HG02852 (cell line): ENCODE results near the gene ARHGEF3.

Experiments used
- ATAC-seq: cut with Tn5 transposase; IDR thresholded peaks from one replicate; pipeline ENCODE4 v1.9.1; 2021; ENCODE audit warnings: mild to moderate bottlenecking, moderate library complexity; ENCODE audit not compliant: unreplicated experiment

Gene ARHGEF3

DNA sequence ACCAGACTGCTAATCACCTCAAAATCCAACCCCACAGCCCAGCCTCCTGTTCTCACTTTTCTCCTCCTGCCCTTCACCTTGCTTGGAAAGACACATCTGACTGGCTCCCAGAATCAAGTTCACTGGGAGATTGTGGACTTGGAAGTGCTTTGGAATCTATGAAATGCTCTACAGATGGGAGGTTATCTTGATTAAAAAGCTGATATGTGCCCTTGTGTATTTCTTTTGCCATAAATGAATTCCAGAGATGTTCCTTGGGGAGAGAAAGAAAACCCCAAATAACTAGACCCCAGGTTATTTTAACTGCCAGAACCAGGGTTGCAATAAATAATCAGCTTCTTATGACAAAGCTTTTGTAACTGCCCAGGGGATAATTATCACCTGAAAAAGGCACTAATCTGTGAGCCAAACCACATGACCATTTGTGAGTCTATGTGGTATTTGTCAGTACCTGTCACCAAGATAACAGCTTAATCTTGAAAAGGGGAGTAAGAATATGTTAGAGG, 21.7 kb upstream of the ARHGEF3 start:
- no peak for ATAC-seq

DNA sequence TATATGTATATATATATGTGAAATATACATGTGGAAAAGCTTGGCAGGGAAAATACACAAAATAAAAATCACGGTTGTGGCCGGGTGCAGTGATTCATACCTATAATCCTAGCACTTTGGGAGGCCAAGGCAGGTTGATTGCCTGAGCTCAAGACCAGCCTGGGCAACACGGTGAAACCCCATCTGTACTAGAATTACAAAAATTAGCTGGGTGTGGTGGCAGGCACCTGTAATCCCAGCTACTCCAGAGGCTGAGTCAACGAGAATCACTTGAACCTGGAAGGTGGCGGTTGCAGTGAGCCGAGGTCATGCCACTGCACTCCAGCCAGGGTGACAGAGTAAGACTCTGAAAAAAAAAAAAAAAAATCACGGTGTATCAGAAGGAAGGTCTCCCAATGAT, 20.8 kb upstream of the ARHGEF3 start:
- ATAC-seq: no peak

GRCh38 chr3:56819016-56819809, 17.5 kb upstream of the ARHGEF3 start:
- no peak for ATAC-seq

- no peak for ATAC-seq
Observed at GRCh38 chr3:56818156-56818985, 16.6 kb upstream of the ARHGEF3 start.

DNA sequence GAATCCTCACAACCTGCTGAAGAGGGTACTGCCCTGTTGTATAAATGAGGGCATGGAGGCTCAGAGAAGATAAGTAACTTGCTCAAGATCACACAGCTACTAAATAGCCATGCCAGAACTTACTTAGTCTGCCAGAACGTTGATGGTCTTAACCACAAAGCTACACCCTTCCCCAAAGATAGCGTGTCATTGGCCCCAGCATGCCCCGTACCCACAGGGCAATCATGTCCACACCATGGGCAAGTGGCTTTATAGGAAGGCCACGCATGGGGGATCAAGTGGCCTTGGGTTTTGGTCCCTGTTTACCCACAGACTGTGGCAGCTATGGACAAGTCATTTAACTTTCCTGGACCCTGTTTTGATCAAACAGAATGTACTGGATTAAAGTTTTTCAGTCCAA, 15.9 kb upstream of the ARHGEF3 start:
- ATAC-seq: no peak

- no peak for ATAC-seq
Observed at GRCh38 chr3:56816061-56816460, 14.3 kb upstream of the ARHGEF3 start.

DNA sequence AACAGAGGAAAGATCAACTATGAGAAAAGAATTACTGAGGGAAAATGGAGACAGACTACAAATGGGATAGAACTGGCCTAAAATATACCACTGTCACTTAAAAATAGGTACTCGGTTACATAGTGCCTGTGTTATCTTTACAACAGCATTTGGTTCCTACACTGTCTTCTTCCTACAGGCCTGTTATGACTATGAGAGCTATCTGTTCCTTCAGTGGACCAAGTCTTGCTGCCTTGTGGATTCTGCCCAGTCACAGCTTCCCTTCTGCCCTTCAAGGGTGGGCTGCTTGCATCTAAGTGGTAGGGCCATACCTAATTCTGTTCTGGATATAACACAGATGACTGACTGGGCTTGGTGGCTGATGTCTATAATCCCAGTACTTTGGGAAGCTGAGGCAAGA, 13.8 kb upstream of the ARHGEF3 start:
- no peak for ATAC-seq

DNA sequence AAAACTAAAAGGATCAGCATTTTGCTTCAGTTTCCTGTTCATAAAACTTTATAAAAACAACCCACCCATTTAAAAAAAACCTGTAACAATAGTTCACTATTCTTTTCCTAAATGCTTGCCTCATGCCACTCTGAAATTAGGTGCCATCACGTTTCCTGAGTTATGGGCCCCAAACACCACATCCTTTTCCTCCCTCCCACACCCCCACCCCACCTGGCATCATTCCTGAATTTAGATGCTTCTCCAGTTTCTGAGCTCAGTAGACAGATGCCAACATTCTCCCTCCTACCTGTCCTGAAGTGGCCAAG, 11.9 kb upstream of the ARHGEF3 start:
- no peak for ATAC-seq

DNA sequence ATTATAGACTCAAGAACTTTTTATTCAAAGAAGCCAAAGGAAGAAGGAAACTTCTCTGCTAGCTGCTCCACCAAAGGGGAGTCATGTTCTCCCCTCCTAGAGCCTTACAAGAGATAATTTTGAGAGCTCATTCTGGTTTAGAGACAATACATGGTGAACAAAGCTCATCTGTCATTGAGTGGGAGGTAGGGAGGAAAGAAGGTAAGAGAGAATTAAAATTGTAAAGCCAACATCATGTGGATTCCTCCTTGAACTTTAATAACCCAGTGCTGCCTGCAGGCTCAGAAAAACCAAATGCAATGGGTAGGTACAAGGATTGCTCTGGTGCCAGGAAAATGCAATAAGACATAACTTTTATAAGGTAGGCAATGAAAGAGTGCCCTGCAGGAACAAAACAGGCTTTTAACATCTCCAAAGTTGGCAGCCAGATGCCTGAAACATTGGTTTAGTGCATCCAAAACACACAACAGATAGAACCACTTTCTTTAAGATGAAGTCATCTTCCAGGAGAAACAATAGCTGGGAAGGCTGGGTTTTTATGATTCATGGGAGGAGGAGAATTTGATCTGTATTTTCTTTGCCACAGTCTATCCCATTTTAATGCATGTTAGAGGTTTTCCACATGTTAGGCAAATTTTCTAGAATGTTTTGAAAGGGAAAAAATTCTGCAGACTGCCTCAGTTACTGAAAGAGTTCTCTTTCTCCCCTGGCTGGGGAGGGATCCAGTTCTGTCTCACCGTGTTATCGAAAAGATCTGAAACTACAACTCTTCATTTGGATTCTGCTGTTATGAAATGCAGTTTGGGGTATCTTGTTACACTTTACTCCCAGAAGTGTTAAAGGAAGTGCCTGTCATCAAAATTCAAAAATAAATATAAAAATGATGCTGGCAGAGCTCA, 11.3 kb upstream of the ARHGEF3 start:
- no peak for ATAC-seq

- no peak for ATAC-seq
Observed at GRCh38 chr3:56811546-56812202, 9.9 kb upstream of the ARHGEF3 start.

DNA sequence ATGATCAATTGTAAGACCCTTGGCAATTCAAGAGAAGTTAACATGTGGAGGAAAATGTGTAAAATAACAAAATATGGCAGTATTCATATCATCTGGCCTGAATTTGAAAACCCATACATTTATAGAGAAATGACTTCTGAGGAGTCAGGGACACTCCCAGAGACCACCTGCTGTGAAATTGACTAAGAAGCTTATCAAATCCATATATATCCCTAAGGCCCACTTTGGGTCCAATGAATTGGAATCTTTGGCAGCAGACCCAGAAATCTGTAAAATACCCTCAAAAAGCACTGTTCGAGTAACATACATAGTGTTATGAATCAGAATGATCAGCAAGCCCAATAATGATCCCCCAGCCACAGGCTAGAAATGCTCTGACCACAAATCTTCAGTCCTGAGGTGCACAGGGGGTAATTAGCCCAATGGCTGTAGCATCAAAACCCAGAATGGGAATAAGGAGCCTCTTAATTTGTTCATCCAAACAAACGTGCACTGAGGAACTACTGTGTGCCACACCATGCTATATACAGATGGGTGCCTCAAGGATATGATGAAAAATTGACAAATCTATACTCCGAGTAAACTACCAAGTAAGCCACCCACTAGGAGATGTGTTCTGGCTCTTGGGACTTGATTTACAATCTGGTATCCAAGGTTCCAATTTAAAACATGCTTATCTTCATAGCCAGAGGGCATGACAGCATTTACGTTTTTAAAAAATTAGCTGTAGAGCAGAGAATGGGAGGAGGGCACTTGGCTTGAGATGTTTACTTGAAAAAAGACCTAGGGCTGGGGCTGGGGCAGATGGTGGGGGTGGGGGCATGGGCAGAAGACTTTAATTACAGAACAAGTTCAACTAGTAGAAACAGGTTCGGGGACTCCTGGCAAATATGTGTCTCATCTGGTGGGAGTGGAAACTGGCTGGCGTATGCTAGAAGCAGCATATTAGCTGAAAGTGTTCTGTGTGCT, 9.1 kb upstream of the ARHGEF3 start:
- no peak for ATAC-seq

GRCh38 chr3:56806407-56806806, 4.7 kb upstream of the ARHGEF3 start:
- ATAC-seq: no peak

DNA sequence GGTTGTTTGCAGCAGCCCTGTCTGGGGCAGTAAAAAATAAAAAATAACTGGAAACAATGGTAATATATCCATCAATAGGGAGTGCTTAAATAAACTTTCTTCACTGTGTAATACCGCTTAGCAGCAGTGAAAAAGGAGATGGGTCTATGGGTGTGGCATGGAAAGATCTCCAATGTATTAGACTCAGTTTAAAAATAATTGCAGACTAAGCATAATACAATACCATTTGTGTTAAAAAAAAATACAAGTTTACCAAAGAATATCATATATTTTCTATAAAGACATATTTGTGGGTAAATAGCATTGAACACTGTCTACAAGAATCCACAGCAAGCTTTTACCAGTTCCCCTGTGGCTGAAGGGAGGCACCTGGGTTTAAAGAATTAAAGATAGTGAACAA, 1.0 kb upstream of the ARHGEF3 start:
- ATAC-seq: no peak

- ATAC-seq: no peak
Observed at GRCh38 chr3:56802378-56802745, 613 bp upstream of the ARHGEF3 start.

- ATAC-seq: no peak
Observed at GRCh38 chr3:56800832-56801661, 702 bp downstream of the ARHGEF3 start.

DNA sequence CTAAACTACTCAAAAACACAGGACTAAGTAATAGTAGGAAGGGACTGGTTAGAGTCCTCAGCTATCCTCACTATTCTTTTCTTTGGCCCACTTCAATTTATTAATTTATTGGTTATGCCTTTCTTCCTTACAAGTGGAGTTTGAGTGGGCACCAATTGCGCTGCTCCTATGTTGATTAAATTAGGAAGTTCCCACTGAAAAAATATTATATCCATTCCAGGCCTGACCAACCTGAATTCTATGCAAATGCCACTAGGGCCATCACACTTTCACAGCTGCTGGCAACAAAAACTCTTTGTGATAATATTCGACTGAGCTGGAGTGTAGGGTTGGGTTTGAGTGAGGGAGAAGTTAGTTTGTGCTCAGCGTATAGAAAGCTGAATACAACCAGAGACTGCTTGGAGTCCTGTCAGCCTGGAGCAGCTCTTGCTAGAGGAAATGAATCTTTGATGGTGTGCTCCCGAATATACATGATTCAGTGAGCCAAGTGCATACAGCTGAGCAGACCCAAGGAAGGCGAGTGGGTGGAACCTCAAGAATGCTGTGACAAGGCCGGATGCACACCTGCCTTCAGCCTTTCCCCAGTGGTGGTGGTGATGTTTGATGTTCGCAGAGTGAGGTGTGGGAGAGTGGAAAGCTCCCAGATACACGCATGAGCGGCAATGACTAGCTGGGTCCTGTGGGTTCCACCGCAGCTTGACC, 1.5 kb downstream of the ARHGEF3 start:
- ATAC-seq: peak; percentile 42

DNA sequence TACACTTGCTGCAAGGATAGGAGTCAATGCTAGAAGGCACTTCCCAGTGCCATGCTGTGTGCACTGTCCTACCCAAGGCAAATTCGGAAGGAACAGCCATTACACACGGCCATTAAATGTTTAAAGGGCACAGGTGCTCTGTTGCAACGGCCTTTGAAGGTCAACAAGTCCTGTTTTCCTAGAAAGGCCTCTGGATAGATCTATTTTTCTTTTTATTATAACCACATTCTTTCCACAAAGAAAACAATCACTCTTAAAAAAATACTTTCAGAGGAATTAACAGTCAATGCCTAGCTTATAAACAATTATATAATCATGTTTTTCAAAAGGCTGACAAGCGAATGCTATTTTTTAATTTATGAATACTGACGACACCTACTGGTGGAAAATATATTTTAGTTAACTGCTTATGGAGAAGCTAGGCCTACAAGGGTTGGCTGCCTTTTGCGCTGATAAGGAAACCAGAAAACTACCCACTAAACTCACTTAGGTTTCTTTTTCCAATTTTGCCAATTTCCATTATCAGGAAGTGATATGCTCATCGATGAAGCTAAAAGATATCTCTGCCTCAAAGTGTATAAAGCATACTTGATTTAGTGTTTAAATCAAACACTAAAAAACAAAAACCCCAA, 2.4 kb downstream of the ARHGEF3 start:
- no peak for ATAC-seq

- ATAC-seq: no peak
Observed at GRCh38 chr3:56796996-56797395, 4.8 kb downstream of the ARHGEF3 start.
